Lower leg skin (tissue), 3 donors: ENCODE results near the gene CTSE.

ENCODE experiments used
- POLR2A ChIP-seq, 2 donors: fragments of 450-650 bp; IDR thresholded peaks; one replicate each; pipeline ENCODE4 v1.6.1; 2016 to 2017; ENCODE audit warnings: antibody characterized with exemption in 2 of 2, mild to moderate bottlenecking in 1 of 2, moderate library complexity in 1 of 2
- TF ChIP-seq, protein P1 (sequence below), 3 donors: fragments of 450-650 bp; IDR thresholded peaks; one replicate each; pipeline ENCODE4 v1.5.1; 2016; ENCODE audit warnings: antibody characterized with exemption in 3 of 3, mild to moderate bottlenecking in 3 of 3, moderate library complexity in 2 of 3

DNA sequence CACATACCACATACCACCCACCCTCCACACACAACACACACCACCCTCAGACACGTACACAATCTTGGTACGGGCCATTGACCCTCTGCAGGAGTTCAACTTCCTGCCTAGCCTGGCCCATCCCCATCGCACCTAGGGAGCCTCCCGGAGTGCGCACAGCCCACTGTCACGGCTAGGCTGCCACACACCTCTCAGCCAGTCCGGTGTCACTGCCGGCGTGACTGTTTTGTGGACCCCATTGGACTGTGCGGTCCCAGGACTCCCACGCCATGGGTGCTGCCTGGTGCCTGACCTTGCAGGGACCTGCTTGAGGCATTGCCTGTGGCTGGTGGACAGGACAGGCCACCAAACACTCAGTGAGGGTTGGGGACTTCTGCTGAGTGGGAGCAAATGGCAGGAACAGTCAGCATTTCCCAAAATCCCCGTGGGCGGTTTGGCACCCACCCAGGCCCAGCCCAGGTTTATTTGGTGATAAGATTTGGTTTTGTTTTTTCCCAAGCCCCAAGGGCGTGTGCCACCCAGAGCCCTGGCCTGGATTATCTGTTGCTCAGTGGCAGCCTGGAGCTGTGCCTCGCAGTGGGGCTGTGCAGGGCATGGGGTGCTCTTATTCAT is 48.2 kb downstream of the CTSE start:
- TF ChIP-seq, protein P1, sequence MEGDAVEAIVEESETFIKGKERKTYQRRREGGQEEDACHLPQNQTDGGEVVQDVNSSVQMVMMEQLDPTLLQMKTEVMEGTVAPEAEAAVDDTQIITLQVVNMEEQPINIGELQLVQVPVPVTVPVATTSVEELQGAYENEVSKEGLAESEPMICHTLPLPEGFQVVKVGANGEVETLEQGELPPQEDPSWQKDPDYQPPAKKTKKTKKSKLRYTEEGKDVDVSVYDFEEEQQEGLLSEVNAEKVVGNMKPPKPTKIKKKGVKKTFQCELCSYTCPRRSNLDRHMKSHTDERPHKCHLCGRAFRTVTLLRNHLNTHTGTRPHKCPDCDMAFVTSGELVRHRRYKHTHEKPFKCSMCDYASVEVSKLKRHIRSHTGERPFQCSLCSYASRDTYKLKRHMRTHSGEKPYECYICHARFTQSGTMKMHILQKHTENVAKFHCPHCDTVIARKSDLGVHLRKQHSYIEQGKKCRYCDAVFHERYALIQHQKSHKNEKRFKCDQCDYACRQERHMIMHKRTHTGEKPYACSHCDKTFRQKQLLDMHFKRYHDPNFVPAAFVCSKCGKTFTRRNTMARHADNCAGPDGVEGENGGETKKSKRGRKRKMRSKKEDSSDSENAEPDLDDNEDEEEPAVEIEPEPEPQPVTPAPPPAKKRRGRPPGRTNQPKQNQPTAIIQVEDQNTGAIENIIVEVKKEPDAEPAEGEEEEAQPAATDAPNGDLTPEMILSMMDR (IDR thresholded peaks at IDR 0.05), result no peak
- no peak for TF ChIP-seq POLR2A (IDR thresholded peaks at IDR 0.05)
